ENCODE results near the gene SMOC1. TPM values are rescaled to one million over a fixed set of nuclear protein-coding genes. Genes with fewer than 3 reads are reported as not detected.

The SMOC1 gene
- total RNA-seq, 1 donor from 2014 or later: 0.38 TPM

DNA sequence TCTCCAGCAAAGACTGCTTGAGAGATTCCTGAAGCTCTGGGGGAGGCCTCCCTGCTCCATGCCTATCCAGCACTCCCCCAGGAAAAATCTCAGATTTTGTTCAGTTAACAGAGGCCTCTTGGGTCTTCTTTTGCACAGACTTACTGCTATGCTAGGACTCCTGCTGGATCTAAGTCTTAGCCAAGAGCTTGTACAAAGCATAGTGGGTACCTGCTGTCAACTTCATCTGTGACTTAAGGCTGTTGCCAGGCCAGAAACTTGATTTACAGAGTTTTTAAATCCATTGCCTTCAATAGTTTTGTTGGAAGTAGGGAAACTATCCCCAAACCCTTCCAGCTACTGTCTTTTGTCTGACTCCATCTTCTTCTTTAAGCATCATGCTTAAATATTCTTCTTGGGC, 140.5 kb downstream of the SMOC1 start:
- TF ChIP-seq CTCF (IDR thresholded peaks at IDR 0.05; ENCODE audit: unreplicated experiment): no peak
- no peak for DNase-seq (ENCODE audit: low spot score)
- H3K27ac Mint-ChIP-seq (ENCODE audit: unreplicated experiment): no peak overlapping the region
- H3K4me3 Mint-ChIP-seq (ENCODE audit: unreplicated experiment): no peak overlapping the region
- peaks cover 3% of the 10 kb centered on the region for H3K27me3 Mint-ChIP-seq (ENCODE audit: unreplicated experiment)
- peaks cover 3% of the 10 kb centered on the region for H3K4me1 Mint-ChIP-seq (ENCODE audit: unreplicated experiment)
- H3K9me3 Mint-ChIP-seq (ENCODE audit: unreplicated experiment): no peaks in the 10 kb centered on the region
- H3K36me3 Mint-ChIP-seq (ENCODE audit: low read depth, unreplicated experiment): peaks cover 7% of the 10 kb centered on the region

DNA sequence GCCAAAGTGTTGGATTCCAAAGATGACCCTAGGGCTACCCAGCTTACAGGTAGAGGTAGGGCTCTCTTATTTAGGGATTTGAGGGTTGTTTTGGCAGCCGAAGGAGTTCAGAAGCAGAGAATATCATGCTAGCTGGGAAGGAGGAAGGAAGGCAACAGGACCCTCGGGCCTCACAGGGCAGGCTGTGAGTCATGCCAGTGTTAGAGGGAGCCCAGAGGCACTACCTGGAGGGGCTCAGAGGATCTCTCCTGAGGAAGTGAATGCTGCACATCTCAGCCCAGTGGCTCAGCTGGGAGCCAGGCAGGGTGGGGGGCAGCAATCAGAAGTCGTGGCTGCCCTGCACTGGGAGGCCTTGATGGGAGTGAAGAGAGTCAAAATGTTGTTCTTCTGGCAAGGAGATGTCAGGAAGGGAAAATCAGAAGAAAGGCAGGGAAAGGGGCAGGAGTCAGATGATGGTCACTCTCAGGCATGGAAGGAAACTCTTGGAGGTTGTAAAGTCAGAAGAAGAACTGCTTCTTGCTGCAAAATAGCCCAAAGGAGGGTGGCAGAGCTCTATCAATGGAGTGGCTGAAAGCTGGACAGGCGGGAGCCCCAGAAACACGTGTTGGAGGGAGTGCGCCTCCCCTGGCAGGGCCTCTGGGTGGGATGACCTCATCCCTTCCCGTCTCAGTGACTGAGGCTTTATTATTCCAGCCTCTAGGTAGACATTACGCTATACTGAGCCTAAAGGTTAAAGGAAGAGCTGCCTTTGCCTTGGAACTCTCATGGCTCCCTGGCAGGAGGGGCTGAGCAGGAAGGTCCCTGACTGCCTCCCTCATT, 141.3 kb downstream of the SMOC1 start:
- Mint-ChIP-seq H3K4me1 (ENCODE audit: unreplicated experiment) (peaks cover 3% of the 10 kb centered on the region), H3K27me3 (ENCODE audit: unreplicated experiment) (peaks cover 5% of the 10 kb centered on the region), H3K9me3 (ENCODE audit: unreplicated experiment) (no peaks in the 10 kb centered on the region), H3K4me3 (ENCODE audit: unreplicated experiment) (no peak overlapping the region), H3K36me3 (ENCODE audit: low read depth, unreplicated experiment) (peaks cover 7% of the 10 kb centered on the region), H3K27ac (ENCODE audit: unreplicated experiment) (no peak overlapping the region)
- no peak for DNase-seq (ENCODE audit: low spot score)
- TF ChIP-seq CTCF (IDR thresholded peaks at IDR 0.05; ENCODE audit: unreplicated experiment): no peak

- no peak overlapping the region for H3K4me3 Mint-ChIP-seq (ENCODE audit: unreplicated experiment)
- H3K27me3 Mint-ChIP-seq (ENCODE audit: unreplicated experiment): peaks cover 3% of the 10 kb centered on the region
- H3K27ac Mint-ChIP-seq (ENCODE audit: unreplicated experiment): no peak overlapping the region
- H3K9me3 Mint-ChIP-seq (ENCODE audit: unreplicated experiment): no peaks in the 10 kb centered on the region
- peaks cover 7% of the 10 kb centered on the region for H3K36me3 Mint-ChIP-seq (ENCODE audit: low read depth, unreplicated experiment)
- no peak for DNase-seq (ENCODE audit: low spot score)
- peaks cover 3% of the 10 kb centered on the region for H3K4me1 Mint-ChIP-seq (ENCODE audit: unreplicated experiment)
- no peak for TF ChIP-seq CTCF (IDR thresholded peaks at IDR 0.05; ENCODE audit: unreplicated experiment)
Measured at GRCh38 chr14:70021548-70022220, 142.5 kb downstream of the SMOC1 start.

GRCh38 chr14:70022771-70023445, 143.7 kb downstream of the SMOC1 start:
- Mint-ChIP-seq H3K4me3 (ENCODE audit: unreplicated experiment) (no peak overlapping the region), H3K9me3 (ENCODE audit: unreplicated experiment) (no peaks in the 10 kb centered on the region), H3K36me3 (ENCODE audit: low read depth, unreplicated experiment) (peaks cover 2% of the 10 kb centered on the region), H3K4me1 (ENCODE audit: unreplicated experiment) (no peaks in the 10 kb centered on the region), H3K27ac (ENCODE audit: unreplicated experiment) (no peak overlapping the region), H3K27me3 (ENCODE audit: unreplicated experiment) (peaks cover 2% of the 10 kb centered on the region)
- DNase-seq (ENCODE audit: low spot score): no peak
- TF ChIP-seq CTCF (IDR thresholded peaks at IDR 0.05; ENCODE audit: unreplicated experiment): no peak
